ENCODE measurements around the gene OARD1.
A peak's percentile ranks its signal among the peaks of the same experiment; 100 is the strongest.
"Not testable (repeated sequence)": the region's sequence is repeated elsewhere in the genome, so short reads cannot be mapped to it uniquely, and the experiment has no call there.

The OARD1 gene, protein sequence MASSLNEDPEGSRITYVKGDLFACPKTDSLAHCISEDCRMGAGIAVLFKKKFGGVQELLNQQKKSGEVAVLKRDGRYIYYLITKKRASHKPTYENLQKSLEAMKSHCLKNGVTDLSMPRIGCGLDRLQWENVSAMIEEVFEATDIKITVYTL

DNA sequence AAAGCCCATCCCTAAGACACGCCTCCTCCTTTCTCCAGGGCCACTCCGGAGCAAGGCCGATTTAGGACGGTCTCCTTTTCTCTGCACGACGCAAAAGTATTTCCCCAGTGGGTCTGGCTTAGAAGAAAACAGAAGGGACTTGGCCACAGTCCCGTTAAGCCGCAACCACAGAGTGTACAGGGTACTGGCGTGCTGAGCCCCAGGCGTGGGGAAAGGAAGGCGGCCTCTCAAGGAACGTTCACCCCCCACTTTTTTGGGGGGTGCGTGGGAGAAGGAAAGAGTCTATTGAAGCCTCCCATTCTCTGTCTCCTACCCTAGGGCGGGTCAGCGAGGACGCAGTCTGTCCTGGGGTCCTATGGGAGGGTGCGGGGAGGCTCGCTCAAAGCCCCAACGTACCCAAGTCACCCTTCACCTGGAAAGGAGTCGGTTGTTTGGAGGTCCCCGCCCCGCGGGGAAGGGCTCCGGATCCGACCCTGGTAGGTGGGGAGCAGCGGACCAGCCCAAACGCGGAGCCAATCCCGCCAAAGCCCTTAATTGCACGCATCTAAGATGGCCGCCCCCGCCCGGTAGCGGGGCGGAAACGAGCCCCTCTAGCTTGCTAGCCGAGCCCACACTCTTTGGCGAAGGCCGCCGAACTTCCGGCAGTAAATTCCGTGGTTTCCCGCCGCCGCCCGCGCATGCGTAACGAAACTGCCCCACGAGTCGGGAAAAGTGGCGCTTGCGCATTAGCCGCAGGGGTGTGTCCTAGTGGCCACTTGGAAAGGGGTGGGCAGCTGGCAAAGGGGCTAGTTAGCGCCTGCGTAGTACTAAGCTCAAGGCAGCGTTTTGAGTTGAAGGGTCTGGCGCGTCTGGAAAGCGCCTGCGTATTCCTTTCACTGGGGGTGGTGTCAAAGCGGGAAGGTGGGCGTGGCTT lies at the start of gene OARD1:
Gene OARD1, minus strand, starts transcription at position 434 of the 913 bp plus-strand sequence. CDS start 722 bp downstream, outside the sequence.
- peak; percentile 99 for DNase-seq (ENCODE audit: low read depth)

DNA sequence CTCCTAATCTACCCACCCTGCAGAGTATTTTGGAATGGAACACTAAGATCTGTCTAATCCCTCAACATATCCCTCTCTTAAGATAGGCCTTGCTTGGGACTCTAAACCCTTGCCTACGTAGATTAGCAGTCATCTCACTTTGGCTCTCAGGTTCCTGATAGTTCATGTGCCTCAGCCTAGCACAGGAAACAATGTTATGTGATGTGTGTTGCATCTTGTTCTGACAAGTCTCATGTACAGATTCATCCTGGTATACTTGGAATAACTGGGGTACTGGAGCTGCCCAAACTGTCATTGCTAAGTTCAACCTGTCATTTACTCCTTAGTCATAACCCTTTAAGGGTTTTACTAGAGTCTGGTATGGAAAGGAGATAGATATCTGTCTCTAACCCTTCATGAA lies 47.9 kb upstream of the OARD1 start:
- no peak for DNase-seq (ENCODE audit: low read depth)

DNA sequence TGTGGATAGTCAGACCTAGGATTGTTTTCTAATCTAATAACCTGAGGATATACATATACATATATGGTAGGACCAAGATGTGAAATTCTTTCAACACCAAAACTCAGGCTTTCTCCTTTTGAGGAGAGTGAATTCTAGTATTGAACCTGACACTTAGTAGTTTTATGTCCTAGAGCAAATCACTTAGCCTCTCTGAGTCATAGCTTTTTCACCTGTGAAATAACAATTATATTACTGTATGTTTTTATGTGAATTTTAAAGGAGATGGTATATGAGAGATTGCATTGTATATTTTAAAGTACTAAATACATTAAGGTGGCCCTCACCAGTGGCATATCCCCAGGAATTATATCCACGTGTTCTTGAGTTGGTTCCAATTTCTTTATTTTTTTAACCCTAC lies 47.4 kb upstream of the OARD1 start:
- DNase-seq (ENCODE audit: low read depth) = no peak

DNA sequence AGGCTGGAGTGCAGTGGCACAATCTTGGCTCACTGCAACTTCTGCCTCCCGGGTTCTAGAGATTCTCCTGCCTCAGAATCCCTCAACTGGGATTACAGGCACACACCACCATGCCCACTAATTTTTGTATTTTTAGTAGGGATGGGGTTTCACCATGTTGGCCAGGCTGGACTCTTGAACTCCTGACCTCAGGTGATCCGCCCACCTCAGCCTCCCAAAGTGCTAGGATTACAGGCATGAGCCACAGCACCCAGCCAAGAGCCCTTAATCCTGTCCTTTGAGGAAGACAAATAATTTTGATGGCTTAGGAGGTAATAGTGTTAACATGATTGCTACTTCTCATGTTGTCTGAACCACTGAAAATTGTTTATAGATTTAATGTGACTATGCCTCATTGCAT lies 42.9 kb upstream of the OARD1 start:
- not testable (repeated sequence) for DNase-seq (ENCODE audit: low read depth)

DNA sequence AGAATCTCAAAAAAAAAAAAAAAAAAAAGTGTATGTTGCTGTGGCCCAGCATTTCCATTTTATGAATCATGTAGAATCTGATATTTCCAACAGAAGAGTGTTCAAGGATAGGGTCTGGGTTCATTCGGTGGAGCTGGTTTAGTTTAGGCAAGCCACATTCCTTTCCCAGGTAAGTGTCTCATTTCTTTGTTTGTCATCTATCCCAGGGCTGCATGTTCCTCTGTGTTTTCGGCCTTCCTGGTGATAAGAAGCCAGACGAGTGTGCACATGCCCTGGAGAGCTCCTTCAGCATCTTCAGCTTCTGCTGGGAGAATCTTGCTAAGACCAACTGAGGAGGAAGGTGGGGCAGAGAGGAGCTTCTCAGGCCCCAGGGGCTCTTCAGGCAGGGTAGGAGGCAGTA lies 38.9 kb upstream of the OARD1 start:
- DNase-seq (ENCODE audit: low read depth) = no peak

DNA sequence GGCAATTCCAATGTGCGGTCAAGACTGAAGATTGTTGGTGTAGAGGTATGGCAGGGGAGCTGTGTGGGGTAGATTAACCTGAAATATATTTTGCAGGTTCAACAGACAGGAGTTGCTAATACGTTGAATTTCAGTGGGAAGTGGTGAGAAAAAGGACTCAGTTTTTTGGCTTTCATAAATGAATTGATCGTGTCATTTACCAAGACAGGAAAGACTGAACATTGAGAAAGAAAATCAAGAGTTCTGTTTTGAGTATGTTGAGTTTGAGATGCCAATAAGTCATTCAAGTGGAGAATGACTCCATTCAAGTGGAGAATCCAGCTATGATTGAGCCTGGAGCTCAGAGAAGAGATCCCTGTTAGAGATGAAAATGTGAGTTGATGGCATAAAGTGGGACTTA lies 31.7 kb upstream of the OARD1 start:
- DNase-seq (ENCODE audit: low read depth) = no peak

DNA sequence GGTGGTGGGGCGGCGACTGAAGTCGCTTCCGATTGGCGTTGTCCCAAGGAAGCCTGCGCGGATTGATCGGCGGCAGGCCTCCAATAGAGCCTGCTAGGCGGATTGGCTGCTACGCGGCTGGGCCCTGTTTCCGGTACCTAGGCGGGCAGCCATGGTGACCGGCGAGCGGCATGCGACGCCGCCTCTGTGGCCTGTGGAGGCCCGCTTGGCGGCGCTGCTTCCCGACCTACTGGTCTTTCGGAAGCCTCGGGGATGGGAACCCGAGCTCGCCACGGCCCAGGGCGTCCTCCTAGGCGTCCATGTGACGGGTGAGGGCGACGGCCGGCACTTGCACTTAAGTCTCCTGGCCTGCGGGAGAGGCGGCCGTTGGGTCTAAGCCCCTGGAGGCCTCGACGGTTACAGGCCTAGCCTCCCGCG lies 28.7 kb upstream of the OARD1 start:
- DNase-seq (ENCODE audit: low read depth) = no peak

DNA sequence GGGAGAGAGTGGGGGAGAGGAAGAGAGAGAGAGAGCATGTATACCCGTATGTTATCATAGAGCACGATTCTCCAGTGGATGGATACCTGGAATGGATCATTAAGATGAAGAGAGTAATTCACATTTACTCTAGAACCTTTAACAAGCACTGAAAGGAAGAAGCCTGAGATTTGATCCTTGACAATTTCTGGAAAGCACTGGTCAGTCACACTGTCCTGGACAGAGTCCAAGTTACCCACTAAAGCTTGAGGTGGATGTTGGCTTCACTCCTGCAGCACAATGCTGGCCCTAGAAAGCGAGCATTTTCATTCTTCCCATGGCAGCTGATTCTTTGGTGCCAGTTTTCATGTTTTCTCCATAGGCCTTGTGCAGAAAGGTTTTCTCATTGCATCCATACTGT lies 26.2 kb upstream of the OARD1 start:
- DNase-seq (ENCODE audit: low read depth) = no peak

DNA sequence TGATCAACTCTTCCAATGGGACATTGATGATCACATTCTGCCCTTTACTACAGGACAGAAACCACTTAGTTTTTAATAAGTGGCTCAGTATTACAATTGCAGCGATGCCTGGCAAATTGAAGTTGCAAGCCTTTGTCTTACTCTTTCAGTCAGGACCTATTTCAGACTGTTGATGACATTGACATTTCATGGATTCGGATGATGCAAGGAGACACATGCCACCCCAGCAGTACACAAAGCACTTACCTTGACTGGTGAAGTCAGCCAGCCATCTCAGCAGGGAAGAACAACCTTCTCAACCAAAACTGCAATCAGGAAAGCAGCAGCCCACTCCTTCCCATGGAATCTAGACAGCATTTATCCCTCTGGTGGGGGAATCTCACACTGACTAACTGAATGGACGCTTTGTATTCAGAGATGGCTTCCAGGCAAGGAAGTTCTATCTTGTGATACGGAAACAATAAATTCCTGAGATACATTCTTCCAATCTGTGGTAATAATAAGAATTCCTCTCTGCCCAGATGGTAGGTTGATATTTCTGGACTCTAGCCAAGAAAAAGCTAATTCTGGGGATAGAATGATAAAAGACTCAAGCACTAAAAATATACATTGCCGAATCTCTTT lies 25.4 kb upstream of the OARD1 start:
- no peak for DNase-seq (ENCODE audit: low read depth)

DNA sequence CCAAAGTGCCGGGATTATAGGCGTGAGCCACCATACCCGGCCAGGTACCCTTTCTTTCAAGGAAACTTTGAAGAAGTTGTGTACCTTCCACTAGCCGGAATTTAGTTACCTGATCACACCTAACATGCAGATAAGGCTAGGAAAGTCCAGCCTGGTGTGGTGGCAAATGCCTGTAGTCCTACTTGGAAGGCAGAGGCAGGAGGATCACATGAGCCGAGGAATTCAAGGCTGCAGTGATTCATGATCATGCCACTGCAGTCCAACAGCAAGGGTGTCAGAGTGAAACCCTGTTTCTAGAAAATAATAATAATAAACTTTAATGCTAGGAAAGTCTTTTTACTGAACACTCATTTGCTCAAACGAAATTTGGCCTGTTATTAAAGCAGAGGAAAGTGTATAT lies 21.6 kb upstream of the OARD1 start:
- DNase-seq (ENCODE audit: low read depth) = no peak

DNA sequence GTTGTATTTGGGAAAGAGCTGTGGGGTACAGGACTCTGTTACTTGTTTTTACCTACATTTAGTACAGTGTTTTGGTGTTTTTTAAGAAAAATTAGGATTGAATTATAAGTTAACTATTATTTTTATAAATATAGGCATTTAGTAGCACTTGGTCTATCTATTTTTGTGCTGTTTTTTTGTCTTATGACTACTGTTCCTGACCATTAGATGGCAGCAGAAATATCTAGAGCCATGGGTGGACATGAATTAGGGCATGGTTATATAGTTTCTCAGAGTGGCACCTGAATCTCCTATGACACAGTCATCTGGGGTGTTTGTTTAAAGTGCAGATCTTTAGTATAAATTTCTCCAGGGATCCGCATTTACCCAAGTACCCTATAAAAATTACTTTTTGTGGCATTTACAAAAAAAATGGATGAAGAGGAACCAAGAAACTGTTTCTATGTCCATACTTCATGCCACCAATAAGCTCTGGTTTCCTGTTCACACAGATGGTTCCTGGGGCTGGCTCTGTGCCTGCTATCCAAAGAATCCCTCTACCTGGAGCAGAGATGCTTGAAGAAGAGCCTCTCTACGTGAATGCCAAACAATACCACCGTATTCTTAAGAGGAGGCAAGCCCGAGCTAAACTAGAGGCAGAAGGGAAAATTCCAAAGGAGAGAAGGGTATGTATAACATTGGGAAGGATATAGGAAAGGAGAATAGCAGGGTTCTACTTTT lies 20.4 kb upstream of the OARD1 start:
- no peak for DNase-seq (ENCODE audit: low read depth)

DNA sequence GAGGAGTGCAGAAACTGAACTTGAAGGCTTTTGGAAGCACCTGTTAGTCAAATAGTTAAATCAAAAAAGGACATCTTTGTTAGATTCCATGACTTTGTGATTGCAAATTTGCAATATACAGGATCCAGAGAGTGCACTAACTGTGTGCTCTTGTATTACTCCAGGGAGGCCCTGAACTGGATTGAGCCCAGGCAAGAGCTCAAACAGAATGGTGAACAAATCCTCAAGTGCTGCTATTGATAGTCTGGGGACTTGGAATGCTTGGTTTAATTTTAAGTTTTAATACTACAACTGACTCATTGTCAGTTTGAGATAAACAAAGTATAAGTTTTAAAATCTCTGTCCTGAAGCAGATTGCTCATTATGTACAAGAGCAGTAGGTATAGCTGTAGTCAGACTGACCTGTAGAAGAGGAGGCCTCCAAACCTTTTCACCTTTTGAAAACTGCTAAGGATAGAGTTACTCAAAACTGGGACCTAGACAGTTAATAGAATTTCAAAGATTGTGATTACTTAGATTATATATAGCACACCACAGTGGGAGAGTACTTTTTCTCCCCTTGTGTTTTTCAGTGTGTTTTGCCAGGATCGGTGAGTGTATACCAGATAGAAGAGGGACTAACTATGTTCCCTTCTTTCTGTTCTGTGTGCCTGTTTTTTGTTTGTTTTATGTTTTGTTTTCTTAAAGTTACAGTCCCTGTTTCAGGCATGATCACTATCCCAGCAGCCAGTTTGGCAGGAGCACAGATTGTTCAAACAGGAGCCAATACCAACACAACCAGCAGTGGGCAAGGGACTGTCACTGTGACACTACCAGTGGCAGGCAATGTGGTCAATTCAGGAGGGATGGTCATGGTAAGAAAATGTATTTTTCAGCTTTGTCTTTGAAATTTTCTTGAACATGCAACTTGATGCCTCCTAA lies 18.9 kb upstream of the OARD1 start:
- no peak for DNase-seq (ENCODE audit: low read depth)

DNA sequence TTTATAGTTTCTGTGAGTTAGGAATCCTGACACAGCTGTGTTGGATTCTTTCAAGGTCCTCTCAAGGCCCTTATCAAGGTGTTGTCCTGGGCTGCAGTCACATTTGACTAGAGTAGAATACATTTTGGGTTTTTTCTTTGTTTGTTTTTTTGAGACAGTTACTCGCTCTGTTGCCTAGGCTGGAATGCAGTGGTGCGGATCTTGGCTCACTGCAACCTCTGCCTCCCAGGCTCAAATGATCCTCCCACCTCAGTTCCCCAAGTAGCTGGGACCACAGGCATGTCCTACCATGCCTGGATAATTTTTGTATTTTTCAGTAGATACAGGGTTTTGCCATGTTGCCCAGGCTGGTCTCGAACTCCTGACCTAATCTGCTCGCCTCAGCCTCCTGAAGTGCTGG lies 16.3 kb upstream of the OARD1 start:
- DNase-seq (ENCODE audit: low read depth) = no peak

DNA sequence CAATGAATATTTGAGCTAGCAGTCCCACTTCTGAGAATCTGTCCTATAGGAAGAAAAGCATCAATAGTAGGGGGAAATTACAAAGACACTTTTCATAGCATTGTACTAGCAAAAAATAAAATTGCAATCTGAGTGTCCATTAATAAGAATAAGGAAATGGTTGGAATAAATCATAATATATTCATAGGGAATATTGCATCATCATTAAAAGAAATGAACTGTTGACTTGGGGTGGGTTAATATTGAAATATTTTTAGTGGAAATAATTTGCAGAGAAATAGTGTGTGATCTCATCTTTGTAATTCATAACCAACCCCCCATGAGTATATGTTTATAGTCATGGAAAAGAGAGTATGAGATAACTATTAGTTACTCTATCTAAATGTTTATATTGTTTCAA lies 13.0 kb upstream of the OARD1 start:
- DNase-seq (ENCODE audit: low read depth) = no peak

DNA sequence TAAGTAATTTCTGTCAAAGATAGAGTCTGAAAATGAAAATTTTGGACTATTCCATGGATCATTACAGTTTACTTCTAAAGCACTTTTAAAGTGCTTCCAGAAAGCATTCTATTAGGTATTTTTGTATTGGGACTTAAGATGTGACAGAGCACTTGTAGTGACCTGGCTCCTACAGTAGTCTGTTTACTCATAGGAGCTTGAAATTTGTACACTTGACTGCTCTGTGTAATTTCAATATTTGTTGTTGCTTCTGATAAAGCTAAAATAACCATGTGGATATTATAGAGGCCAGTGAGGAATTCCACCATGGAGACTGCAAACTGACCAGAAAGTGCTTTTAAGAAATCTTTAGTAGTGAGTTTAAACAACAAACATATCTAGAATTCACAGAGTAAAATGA lies 10.9 kb upstream of the OARD1 start:
- no peak for DNase-seq (ENCODE audit: low read depth)

DNA sequence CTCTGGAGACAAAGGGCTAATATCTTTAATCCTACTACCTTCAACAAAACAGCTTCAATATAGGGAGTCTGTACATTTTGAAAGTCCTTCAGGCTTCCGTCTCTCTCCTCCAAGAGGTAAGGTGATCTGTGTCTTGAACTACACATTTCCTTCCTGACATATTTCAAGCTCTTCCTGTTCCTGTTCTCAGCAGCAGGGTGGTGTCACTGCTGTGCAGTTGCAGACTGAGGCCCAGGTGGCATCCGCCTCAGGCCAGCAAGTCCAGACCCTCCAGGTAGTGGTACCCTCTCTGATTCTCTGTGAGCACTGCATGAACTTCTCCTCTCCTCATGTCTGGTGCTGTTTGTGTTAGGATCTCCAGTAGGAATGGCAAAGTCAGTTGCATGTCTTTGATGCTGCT lies 8.5 kb upstream of the OARD1 start:
- DNase-seq (ENCODE audit: low read depth) = no peak

DNA sequence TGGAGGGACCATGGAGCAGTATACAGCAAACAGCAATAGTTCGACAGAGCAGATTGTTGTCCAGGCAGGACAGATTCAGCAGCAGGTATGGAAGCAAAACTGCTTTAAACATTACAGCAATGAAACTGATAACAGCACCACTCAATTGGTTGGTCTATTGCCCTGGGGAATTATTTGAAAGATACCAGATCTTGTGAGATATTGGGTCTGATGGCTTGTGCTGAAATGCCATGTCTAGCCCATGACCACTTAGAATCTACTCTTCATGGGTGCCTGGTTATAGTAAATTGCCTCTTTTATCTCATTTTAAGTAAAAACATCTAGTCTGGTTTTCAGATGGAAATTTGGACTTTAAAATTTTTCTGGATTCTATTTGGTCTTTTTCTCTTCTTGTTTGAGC lies 6.9 kb upstream of the OARD1 start:
- no peak for DNase-seq (ENCODE audit: low read depth)

DNA sequence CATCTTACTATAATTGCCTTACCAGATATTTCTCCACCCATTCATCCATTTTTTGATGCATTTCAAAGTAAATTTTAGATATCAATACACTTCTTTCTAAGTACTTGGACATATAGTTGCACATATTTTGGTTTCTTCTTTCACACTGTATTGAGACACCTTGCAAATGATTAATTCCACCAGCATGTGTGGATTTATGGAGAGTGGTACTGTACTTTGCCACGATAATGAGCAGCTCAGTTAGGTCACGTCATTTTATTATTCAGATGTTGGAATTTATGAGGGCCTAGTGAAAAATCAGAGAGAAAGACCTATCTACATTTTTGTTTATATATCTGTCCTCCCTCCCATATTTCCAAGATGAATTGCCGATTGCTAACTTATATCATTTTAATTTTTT lies 5.9 kb upstream of the OARD1 start:
- no peak for DNase-seq (ENCODE audit: low read depth)

DNA sequence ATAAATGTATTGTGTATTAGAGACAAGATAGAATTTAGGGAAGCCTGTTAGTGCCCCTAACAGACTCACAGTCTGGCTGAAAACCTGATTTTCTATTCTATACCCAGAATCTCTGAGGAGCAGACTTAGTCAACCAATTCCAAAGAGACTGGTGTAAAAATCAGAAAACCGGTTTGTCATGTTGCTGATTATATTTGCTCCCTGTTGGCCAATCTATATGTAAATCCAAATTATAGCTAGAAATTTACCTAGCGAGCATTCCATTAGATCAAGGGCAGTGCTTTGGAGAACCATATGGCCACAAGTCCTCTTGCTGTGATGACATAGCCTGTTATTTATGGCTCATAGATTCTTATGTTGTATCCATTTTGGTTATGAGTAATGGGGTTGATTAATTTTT lies 5.4 kb upstream of the OARD1 start:
- no peak for DNase-seq (ENCODE audit: low read depth)

DNA sequence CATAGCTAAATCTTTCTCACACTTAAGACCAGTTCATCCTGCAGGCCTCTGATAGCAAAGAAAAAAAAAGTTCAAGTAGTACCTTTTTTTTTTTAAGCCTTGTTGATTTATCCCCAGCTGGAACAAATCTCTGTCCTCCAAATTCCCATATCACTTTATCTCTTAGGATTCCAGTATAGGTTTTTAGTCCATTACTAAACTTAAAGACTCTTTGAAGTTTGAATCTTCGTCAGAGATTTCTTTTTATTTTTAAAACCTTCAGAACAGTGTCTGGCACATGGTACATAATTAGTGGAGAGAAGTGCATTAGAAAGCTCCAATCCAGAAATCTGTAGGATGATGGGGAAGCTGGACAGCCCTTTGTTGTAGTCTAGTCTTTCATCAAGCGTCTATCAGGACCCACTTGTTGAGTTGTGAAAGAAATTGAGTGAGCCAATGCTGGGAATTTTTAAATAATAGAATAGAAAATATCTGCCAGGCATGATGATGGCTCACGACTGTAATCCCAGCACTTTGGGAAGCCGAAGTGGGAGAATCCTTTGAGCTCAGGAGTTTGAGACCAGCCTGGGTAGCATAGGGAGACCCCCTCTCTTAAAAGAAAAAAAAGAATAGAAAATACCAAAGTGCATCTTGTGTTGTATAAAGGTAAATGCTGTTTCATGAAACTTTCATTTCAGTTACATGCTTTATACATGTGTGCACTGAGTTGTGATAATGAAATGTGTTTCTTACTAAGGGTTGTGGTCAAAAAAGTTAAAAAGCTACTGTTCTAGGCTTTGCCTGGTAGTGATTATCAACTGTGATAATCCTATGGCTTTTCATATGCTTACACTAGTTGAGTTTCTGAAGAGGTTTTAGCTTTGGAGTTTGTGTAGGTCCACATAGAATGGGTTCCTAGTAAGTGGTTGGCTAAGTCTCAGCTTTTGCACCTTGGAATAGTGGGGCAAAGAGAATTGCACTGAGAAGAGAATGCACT lies 3.8 kb upstream of the OARD1 start:
- DNase-seq (ENCODE audit: low read depth) = no peak

All from activated T-cell treated with anti-CD3 and anti-CD28 coated beads for 48 hours (primary cell).